OCI-LY1 (cell line): Measurements from ENCODE around the gene MROH2A.

ENCODE experiments used
- EZH2 ChIP-seq: fragments of 200-600 bp; sonication (generic), shearing (Covaris generic); IDR thresholded peaks from 2 replicates; pipeline ENCODE4 v1.8.0; 2017; ENCODE audit warnings: borderline replicate concordance, mixed run types, mild to moderate bottlenecking, antibody characterized with exemption, low read length, moderate library complexity, mixed read lengths
- TF ChIP-seq, protein P1 (sequence below): fragments of 200-600 bp; sonication (generic), shearing (Covaris generic); IDR thresholded peaks from 2 replicates; pipeline ENCODE4 v1.5.1; 2017; ENCODE audit warnings: mild to moderate bottlenecking, antibody characterized with exemption, low read length, moderate library complexity, mixed read lengths

DNA sequence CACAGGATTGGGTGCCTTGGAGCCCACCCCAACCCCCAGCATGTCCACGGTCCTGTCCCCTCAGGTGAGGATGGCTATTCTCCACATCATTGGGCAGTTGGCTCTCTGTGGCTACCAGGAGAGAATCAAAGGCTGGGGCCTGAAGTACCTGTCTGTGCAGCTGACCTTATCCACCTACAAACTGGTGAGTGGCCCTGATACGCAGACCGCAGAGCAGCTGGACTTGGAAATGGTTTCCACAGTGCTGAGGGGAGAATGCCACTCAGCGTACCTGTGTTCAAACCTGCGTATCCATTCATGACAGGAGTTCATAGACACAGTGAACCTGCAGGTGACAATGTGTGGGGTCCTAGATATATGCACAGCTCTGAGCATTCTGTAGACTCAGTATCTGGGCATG lies 21.6 kb downstream of the MROH2A start:
- TF ChIP-seq EZH2: no peak
- TF ChIP-seq, protein P1, sequence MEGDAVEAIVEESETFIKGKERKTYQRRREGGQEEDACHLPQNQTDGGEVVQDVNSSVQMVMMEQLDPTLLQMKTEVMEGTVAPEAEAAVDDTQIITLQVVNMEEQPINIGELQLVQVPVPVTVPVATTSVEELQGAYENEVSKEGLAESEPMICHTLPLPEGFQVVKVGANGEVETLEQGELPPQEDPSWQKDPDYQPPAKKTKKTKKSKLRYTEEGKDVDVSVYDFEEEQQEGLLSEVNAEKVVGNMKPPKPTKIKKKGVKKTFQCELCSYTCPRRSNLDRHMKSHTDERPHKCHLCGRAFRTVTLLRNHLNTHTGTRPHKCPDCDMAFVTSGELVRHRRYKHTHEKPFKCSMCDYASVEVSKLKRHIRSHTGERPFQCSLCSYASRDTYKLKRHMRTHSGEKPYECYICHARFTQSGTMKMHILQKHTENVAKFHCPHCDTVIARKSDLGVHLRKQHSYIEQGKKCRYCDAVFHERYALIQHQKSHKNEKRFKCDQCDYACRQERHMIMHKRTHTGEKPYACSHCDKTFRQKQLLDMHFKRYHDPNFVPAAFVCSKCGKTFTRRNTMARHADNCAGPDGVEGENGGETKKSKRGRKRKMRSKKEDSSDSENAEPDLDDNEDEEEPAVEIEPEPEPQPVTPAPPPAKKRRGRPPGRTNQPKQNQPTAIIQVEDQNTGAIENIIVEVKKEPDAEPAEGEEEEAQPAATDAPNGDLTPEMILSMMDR: no peak
